GM19324 (cell line): ENCODE data around the gene PTPN22.

ENCODE experiments used
- ATAC-seq: cut with Tn5 transposase; IDR thresholded peaks from one replicate; pipeline ENCODE4 v1.9.1; 2021; ENCODE audit warnings: mild to moderate bottlenecking, moderate library complexity; ENCODE audit not compliant: unreplicated experiment, low FRiP score

The PTPN22 gene

GRCh38 chr1:113871597-113872113 is at the start of gene PTPN22:
Gene PTPN22, minus strand, starts transcription at chr1:113871712.
- ATAC-seq, result peak; percentile 85

GRCh38 chr1:113918243-113918642 is 46.7 kb upstream of the PTPN22 start:
- ATAC-seq, result no peak

- no peak for ATAC-seq
Observed at GRCh38 chr1:113917400-113918082, 46.0 kb upstream of the PTPN22 start.

- no peak for ATAC-seq
Observed at GRCh38 chr1:113916974-113917373, 45.5 kb upstream of the PTPN22 start.

GRCh38 chr1:113913887-113914664 is 42.6 kb upstream of the PTPN22 start:
- ATAC-seq, result no peak

- ATAC-seq, result no peak
Observed at GRCh38 chr1:113913312-113913668, 41.8 kb upstream of the PTPN22 start.

- no peak for ATAC-seq
Observed at GRCh38 chr1:113912594-113913311, 41.2 kb upstream of the PTPN22 start.

- peak; percentile 4 for ATAC-seq
Observed at GRCh38 chr1:113905435-113905861, 33.9 kb upstream of the PTPN22 start.

GRCh38 chr1:113904674-113905434 is 33.3 kb upstream of the PTPN22 start, which contains the start of the genes AP4B1 and DCLRE1B:
Gene AP4B1, minus strand, starts transcription at chr1:113904799. Its CDS starts 82 bp downstream, at chr1:113904717.
Gene DCLRE1B, plus strand, starts transcription at chr1:113905326. Its CDS starts 261 bp downstream, at chr1:113905587.
- ATAC-seq, result peak; percentile 92

GRCh38 chr1:113904293-113904673 is 32.8 kb upstream of the PTPN22 start:
- peak; percentile 33 for ATAC-seq

GRCh38 chr1:113903501-113904292 is 32.2 kb upstream of the PTPN22 start:
- no peak for ATAC-seq

GRCh38 chr1:113901191-113901590 is 29.7 kb upstream of the PTPN22 start:
- no peak for ATAC-seq

GRCh38 chr1:113899111-113899510 is 27.6 kb upstream of the PTPN22 start:
- ATAC-seq, result no peak

GRCh38 chr1:113898241-113898814 is 26.8 kb upstream of the PTPN22 start:
- no peak for ATAC-seq

GRCh38 chr1:113895961-113896360 is 24.4 kb upstream of the PTPN22 start:
- no peak for ATAC-seq

GRCh38 chr1:113895098-113895497 is 23.6 kb upstream of the PTPN22 start:
- no peak for ATAC-seq

- ATAC-seq, result no peak
Observed at GRCh38 chr1:113893267-113893666, 21.8 kb upstream of the PTPN22 start.

- no peak for ATAC-seq
Observed at GRCh38 chr1:113891631-113892220, 20.2 kb upstream of the PTPN22 start.

GRCh38 chr1:113890816-113891215 is 19.3 kb upstream of the PTPN22 start:
- no peak for ATAC-seq
